ENCODE results near the gene CAPN10.

The CAPN10 gene

DNA sequence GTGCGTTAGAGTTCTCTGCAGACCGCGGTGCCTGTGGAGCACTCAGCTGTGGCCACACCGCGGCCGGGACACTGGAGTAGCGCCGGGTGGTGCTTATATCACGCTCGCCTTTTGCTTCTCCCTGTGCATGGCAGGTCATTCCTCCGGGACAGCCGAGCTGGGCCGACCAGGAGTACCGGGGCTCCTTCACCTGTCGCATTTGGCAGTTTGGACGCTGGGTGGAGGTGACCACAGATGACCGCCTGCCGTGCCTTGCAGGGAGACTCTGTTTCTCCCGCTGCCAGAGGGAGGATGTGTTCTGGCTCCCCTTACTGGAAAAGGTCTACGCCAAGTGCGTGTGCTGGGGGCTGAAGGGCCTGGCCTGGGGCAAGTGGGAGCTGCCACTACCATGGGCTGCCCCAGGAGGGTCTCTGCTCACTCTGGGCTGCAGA is 4.2 kb downstream of the CAPN10 start:
- DNase-seq: no peak

DNA sequence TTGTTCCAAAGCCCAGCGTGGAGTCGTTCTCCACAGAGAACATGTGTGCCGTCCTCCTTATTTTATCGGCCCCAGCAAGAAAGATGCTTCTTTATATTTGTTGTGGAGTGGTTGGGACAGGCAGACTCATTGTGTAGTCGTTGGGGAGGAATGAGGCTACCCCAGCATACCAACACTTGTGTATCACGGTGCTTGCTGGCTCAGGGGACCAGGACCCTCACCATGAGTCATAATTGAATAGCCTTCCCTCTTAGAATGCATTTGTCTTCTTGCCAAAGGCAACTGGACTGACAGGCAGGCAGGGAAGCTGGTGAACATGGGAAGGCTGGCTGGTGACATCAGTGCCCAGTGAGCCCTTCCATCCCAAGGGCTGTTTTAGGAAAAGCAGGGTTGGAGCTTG is 4.7 kb downstream of the CAPN10 start:
- DNase-seq: no peak

DNA sequence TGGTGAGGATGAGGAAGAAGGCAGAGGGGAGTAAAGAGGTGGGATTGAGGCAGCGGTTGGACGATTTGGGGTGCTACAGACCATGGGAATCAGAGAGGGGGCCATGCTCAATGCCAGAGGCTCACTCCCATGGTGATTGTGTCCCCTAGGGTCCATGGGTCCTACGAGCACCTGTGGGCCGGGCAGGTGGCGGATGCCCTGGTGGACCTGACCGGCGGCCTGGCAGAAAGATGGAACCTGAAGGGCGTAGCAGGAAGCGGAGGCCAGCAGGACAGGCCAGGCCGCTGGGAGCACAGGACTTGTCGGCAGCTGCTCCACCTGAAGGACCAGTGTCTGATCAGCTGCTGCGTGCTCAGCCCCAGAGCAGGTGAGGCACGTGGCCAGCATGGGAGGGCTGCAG is 5.2 kb downstream of the CAPN10 start:
- no peak for DNase-seq

DNA sequence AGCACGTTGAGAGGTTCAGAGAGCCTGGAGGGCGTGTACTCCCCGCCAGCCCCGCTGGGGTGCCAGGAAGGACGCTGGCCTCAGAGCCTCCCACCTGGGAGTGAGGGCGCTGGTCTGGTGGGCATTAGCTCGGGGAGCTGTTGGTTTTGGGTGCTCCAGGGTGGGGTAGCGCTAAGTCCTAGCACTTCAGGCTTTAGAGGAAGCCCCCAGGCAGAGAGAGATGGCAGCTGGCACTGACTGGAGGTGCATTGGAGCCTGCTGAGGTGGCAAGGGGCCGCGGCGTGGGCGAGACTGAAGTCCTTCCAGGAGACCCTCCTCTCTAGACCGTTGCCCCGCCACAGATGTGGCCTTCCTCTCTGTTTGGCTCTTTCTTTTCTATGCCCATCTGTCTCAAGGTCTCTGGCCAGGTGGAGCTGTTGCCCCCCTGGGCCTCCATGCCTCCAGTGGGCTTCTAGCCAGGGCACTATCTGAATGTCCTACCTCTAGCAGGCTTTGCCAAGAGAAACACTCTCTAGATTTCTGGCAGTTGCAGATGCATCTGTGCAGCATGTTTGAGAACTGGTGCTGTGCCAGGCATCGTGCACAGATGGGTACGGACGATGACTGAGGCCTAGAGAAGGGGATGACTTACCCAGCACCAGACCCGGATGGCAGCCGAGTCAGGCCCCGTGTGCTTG is 6.6 kb downstream of the CAPN10 start:
- DNase-seq: no peak

DNA sequence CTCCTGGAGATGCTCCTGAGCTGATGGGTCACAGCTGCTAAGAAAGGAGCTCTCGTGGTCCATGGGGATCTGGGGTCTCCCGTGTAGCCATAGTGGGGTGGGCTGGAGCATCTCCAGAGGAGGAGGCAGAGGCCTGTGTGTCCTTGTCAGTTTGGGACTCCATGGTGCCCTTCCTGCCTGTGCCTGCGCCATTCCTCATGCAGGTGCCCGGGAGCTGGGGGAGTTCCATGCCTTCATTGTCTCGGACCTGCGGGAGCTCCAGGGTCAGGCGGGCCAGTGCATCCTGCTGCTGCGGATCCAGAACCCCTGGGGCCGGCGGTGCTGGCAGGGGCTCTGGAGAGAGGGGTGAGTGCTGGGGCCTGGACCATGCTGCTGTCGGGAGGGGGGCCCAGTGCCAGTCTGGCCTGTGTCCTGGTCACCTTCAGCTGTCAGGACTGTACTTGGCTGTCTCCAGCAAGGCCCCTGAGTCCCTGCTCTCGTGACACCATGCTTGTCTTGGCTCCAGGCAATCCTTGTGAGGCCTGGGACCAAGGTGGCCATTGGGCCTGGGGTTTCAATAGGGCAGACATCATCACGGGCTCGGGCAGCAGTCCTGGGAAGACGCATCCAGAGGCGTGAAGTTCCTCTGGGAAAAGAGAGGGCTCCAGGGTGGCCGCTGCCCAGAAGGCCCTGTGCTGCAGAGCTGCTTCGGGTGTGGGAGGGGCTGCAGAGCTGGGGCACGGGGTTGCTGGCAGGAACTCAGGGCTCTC is 7.3 kb downstream of the CAPN10 start:
- no peak for DNase-seq

DNA sequence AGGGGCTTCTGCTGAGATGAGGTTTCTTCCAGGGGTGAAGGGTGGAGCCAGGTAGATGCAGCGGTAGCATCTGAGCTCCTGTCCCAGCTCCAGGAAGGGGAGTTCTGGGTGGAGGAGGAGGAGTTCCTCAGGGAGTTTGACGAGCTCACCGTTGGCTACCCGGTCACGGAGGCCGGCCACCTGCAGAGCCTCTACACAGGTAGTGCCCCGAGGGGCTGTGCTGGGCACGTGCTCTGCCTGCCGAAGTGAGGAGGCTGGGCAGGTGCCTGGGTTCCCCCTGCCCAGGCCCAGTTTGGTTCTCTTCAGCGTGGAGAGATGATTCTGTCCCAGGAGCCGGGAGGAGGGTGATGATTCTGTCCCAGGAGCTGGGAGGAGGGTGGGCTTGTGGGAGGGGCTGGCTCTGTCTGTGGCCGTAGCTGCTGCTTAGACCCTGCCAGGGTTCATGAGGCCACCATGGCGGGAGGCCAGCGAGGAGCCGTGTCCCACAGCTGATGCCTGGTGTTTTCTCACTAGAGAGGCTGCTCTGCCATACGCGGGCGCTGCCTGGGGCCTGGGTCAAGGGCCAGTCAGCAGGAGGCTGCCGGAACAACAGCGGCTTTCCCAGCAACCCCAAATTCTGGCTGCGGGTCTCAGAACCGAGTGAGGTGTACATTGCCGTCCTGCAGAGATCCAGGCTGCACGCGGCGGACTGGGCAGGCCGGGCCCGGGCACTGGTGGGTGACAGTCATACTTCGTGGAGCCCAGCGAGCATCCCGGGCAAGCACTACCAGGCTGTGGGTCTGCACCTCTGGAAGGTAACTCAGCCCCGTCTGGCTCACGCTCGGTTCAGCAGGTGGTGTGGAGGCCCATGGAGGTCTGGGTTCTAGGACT is 8.2 kb downstream of the CAPN10 start:
- DNase-seq: no peak

DNA sequence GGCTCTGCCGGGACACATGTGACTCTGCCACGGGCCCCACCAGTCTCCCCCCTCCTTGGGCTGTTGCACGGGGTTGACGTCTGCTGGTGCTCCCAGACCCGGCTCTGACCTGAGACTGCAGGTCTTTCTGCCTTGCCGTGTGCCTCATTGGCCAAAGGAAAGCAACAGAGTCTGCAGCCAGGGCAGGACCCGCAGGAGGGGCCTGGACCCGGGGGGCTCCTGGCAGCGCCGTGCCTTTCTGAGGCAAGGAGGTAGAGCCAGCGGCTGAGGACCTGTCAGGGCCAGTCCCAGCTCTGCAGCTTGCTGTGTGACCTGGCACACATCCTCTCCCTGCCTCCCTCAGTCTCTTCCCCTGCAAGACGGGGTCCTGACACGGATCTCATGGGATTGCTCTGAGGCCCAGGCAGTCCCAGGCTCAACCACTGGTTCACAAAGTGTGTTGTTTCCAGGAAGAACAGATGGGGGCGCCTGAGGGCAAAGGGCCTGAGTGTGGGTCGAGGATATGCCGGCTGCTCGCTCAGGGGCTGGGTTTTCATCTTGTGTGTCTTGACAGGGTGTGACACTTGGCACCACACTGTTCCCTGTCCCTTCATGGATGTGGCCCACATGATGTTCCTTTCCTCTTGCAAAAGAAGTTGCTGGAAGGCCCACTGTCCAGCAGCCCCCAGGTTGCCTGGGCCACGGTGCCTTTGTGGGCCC is 9.0 kb downstream of the CAPN10 start:
- DNase-seq: peak; percentile 40 to 50

DNA sequence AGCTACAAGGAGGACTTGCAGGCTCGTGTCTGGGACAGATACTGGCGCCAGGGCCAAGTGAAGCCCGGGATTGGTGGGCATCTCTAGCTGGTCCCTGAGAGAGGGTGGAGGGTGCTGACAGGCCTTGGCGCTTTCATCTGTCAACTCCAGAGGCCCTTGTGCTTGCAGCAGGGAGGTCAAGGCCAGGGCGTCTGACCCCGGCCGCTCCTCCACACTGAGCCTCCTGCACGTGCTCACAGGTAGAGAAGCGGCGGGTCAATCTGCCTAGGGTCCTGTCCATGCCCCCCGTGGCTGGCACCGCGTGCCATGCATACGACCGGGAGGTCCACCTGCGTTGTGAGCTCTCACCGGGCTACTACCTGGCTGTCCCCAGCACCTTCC is 9.5 kb downstream of the CAPN10 start:
- DNase-seq: no peak

DNA sequence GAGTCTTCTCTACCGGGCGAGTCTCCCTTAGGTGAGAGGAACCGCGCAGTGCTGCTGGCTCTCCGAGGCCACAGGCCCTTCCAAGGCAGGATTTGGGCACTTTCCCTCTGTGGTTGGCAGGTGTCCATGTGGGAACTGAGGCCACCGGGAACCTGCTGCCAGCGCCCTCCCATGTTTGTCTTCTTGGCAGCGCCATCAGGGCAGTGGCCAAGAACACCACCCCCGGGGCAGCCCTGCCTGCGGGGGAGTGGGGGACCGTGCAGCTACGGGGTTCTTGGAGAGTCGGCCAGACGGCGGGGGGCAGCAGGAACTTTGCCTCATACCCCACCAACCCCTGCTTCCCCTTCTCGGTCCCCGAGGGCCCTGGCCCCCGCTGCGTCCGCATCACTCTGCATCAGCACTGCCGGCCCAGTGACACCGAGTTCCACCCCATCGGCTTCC is 10.0 kb downstream of the CAPN10 start:
- no peak for DNase-seq

DNA sequence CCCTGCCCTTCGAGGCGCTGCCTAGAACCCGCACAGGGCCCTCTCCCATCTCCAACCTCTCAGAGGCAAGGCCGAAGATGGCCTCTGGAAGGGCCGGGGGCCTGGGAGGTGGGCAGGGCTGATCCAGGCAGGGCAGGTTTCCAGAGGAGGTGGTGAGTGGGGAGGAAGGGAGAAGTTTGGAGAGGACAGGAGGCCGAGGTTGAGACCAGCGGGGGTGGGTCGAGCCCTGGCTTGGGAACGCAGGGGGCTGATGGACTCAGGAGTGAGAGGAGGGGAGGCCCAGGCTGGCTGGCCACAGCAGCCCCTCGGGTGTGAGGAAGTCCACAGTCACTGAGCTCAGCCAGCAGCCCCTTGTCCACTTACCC is 10.5 kb downstream of the CAPN10 start:
- DNase-seq: no peak

DNA sequence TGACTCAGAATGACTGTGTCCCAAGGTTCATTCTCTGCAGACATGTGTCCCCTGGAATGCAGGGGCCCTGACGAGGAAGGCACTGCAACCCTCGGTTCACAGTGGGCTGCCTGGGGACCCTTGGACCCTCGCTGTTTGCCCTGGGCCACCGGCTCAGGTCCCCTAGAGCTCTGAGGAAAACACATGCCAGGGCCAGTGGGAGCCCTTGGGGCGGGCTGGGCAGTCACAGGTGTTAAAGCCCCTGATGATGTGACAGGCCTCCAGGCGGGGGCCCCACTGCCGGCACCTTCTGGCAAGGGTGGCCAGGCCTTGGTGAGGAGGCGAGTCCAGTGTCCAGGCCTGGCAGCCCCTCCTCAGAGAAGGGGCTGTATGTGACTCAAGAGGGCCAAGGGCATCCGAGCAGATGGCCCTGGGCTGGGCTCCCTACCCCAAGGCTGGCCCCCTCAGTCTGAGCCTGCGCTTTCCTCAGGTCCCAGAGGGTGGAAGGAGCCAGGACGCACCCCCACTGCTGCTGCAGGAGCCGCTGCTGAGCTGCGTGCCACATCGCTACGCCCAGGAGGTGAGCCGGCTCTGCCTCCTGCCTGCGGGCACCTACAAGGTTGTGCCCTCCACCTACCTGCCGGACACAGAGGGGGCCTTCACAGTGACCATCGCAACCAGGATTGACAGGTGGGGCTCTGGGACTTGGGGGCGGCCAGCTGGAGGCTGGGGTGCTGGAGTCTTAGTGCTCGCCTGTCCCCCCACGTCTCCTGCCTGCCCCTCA is 11.1 kb downstream of the CAPN10 start:
- no peak for DNase-seq

DNA sequence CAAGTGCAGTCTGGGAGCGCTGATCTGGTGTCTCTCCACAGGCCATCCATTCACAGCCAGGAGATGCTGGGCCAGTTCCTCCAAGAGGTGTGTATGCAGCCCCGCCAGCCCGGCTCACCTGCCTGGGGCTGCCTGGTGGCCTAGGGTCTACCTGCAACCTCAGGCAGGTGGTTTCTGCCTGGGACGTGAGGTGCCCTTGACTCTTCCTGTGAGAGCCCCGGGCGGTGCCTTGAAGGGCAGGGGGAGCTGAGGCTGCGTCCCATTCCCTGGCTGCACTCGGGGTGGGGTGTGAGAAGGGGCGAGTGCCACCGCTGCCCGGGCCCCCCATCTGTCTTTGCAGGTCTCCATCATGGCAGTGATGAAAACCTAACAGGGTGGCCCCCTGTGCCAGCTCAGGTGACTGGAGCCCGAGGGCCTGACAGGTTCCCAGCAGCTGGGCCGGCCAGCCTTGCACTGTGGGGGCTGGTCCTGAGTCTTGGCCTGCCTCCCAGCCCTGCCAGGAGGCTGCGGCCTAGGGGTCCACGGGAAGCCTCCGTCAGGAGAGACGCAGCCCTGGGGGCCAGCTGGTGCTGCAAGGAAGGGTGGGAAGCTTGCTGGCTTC is 11.9 kb downstream of the CAPN10 start:
- DNase-seq: no peak

DNA sequence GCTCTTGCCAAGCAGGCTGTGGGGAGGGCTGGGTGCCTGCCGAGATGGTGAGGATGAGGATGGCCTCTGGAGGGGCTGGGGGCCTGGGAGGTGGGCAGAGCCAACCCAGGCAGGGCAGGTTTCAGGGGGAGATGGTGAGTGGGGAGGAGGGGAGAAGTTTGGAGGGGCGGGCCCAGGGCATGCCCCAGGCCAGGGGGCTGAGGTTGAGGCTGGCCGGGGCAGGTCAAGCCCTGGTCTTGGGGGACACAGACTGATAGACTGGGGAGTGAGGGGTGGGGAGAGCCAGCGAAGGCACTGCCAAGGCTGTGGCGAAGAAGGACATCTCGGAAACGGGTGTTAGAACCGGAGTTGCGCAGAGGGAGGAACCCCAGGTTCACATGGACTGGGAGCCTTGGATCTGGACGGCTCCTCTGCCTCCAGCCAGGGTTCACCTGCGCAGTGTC is 12.6 kb downstream of the CAPN10 start:
- no peak for DNase-seq

DNA sequence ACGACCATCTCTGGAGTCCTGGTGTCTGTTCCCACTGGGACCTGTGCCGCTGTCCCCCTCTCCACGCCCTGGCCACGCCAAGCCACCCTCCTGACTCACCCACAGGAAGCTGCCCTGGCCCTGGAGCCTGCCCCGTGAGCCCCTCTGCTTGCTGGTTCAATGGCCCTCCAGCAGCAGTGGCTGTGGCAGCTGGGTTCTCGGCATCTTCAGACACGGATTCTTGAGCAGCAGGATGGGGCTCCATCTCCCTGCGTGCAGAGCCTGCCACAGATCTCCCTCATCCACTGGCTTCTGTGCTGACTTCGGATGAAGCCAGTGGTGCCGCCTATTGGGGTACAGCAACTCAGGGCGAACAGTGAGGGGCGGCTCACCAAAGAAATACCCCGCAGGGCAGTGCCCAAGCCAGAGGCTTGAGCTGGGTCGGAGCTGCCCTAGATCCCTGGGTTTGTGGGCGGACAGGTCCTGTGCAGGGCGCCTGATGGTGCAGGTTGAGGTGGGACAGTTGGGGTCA is 14.0 kb downstream of the CAPN10 start:
- DNase-seq: no peak

DNA sequence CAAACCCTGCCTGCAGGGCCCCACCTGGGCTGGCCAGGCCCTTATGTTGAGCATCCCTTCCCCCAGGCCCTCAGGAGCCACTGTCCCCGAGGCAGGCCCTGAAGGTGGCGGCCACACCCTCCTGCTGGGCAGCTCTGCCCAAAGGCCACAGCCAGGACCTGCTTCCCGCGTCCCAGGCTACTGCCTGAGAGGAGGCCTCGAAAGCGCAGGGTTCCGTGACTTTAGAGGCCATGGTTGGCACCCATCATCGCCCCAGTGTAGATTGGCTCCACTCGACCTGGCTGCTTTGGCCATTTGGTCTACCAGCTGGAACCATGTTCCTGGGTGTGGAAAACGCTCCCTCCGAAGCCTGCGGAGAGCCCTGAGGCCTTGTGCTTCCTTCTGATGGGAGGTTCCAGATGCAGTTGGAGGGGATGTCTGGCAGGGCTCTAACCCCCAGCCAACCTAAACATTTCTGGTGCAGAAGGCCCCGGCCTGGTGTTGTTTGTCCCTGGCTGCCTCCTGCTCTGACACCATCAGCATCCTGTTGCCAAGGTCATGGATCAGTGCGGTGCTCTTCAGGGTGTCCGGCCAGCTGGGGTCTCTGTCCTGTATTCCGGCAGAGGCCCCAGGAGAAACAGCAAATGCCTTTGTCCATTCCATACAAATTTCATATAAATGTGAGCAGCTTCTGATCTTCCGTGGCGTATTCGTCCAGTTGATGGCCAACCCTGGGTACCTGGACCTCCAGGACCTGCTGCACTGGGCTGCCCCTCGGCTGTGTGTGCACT is 14.7 kb downstream of the CAPN10 start:
- no peak for DNase-seq

DNA sequence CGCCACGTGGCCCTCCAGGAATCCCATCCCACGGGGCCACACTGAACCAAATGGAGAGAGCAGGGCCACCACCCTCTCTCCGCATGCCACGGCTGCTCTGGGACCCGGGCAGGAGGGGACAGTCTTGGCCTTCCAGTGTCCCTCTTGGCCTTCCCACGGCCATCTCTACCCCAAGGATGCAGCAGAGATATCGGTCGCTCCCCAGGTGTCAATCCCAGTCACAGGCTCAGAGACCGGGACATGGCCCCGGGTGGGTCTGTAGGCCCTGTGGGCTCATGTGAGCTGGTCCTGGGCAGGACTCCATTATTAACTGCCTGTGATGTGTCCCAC is 15.3 kb downstream of the CAPN10 start:
- DNase-seq: no peak

DNA sequence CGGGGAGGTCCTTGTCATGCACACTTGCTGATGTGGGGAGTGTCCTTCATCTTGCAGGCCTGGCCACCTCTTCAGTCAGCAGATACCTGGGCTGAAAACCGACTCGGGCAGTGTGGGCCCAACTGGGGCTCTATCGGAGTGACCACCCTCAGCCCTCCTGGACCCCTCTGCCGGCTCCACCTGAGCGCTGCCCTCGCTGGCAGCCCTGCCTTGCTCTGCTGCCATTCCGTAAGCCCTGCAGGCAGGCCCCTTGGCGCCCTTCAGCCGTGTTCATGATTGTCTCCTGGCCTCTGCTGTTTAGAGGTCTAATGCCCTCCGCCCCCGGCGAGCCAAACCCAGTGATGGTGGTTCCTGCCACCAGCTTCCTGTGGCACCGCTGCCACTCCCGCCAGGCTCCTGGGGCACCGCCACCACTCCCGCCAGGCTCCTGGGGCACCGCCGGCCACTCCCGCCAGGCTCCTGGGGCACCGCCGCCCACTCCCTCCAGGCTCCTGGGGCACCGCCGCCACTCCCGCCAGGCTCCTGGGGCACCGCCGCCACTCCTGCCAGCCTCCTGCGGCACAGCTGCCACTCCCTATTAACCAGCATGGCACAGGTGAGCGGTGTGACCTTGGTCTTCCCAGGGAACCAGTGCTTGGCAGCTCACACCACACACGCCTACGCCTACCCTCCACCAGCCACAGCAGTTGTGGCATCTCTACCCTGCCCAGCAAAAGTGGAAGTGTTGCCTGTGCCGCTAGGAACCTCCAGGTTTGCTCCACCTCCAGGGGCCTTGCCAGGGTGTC is 15.9 kb downstream of the CAPN10 start:
- DNase-seq: no peak

DNA sequence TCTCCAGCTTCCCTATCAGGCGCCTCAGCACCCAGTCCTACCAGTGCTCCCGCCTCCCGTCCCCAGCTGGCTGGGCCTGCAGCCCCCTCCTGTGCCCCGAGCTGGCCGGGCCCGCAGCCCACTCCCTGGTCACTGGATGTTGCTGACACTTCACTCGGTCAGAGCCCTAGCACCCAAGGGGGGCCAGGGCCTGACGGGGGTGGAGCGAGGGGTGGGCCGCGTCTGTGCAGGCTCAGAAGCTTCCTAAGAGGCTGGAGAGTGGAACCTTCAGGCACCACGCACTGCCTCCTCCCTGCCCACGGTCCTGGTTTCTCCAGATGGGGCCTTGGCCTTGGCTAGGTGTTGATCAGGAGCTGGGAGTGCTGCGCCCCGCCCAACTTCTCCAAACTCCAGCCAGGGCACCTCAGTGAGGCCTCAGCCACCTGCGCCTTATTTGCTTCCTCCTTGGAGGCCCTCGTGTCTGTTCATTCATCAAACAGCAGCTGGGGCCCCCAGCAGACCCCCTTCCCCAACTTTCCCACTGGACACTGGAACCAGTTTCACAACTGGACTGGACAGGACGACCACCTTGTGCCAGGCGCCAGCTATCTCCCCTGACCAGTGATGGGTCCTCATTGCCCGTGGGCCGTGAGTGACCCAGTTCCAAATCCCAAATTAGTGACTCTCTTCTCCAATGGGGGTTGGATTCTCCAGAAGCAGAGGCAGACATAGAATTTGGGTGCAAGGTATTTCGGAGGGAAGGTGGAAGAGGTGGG is 16.7 kb downstream of the CAPN10 start:
- no peak for DNase-seq

DNA sequence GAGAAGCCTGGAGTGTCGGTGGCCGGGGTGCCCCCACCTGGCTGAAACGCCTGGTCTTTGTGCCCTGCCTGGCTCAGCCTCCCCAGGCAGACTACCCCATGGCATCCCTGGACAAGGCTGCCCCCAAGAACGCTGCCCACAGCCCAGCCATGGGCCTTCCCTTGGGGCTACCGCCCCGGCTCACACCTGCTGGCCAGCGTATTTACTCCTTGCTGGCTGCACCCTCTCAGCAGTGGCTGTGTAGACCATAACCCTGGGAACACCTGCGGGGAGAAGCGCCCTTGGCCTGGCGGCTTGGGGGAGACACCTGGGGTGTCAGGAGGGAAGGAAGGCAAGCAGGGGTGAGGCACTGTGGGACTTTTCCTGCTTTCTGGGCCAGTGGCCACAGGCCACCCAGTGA is 17.3 kb downstream of the CAPN10 start:
- DNase-seq: no peak
